Transverse colon (tissue), 4 donors: Measurements from ENCODE around the gene H6PD. TPM values are rescaled to one million over a fixed set of nuclear protein-coding genes. Genes with fewer than 3 reads are reported as not detected.

ENCODE experiments used
- DNase-seq: peaks from one replicate; pipeline ENCODE4 v3.0.0-alpha.2; 2019
- H3K27ac ChIP-seq, 4 donors: fragments of 200-600 bp; sonication (generic); 2 replicates each; pipeline ENCODE4 v1.5.1; 2016 to 2018; ENCODE audit warnings: inconsistent platforms in 4 of 4
- H3K27me3 ChIP-seq: fragments of 200-600 bp; sonication (generic); 2 replicates; pipeline ENCODE4 v1.5.1; 2017; ENCODE audit warnings: inconsistent platforms
- H3K36me3 ChIP-seq, 4 donors: fragments of 200-600 bp; sonication (generic); 2 replicates each; pipeline ENCODE4 v1.5.1; 2017 to 2019; ENCODE audit warnings: inconsistent platforms in 4 of 4
- H3K4me1 ChIP-seq, 4 donors: fragments of 200-600 bp; sonication (generic); 2 replicates each; pipeline ENCODE4 v1.5.1; 2017 to 2020; ENCODE audit warnings: inconsistent platforms in 4 of 4
- H3K4me3 ChIP-seq, 4 donors: fragments of 200-600 bp; sonication (generic); 1 replicate in 1 of 4; 2 replicates in 3 of 4; pipeline versions ENCODE4 v1.5.1 to v1.6.1; 2017 to 2019; ENCODE audit warnings: inconsistent platforms in 4 of 4
- H3K9me3 ChIP-seq, 2 donors: fragments of 200-600 bp; sonication (generic); 2 replicates each; pipeline ENCODE4 v1.5.1; 2017 to 2019; ENCODE audit warnings: inconsistent platforms in 2 of 2
- EP300 ChIP-seq: sonication (generic); formaldehyde crosslinking; IDR thresholded peaks from one replicate; pipeline ENCODE4 v1.6.1; 2017; ENCODE audit warnings: antibody characterized with exemption, low read depth
- POLR2A ChIP-seq: fragments of 450-650 bp; IDR thresholded peaks from one replicate; pipeline ENCODE4 v1.6.1; 2016; ENCODE audit warnings: antibody characterized with exemption, mild to moderate bottlenecking, moderate library complexity
- POLR2AphosphoS5 ChIP-seq, 3 donors: sonication (generic); formaldehyde crosslinking; IDR thresholded peaks; one replicate each; pipeline ENCODE4 v1.6.1; 2016; ENCODE audit warnings: antibody characterized with exemption in 3 of 3
- WGBS, 2 donors: methylation state at CpG; one replicate each; pipeline ENCODE4 v1.1.5; 2018; ENCODE audit warnings: low coverage in 1 of 2; 5-methylcytosine and 5-hydroxymethylcytosine counted together
- in situ Hi-C, 4 donors: fragments of 200-750 bp; cut with MboI; loops; one replicate each; pipeline versions ENCODE4 v1.15.0 to v1.15.1; 2017; ENCODE audit warnings: low sequenced_read_pairs in 3 of 4, low pct_ligation_motif_present in 1 of 4, low pct_unique_long_range_greater_than_20kb in 1 of 4
- intact Hi-C: fragments of 100-400 bp; cut with DNase I; formaldehyde crosslinking; loops from one replicate; pipeline ENCODE4 v1.15.1; 2023; ENCODE audit warnings: low total_unique reads
- total RNA-seq, 4 donors: library from RNA; depleted of rRNA; stranded (reverse); fragments of >200 nt; gene quantifications; one replicate each; pipeline ENCODE4 v1.1.0, GENCODE V29; 2016
- TF ChIP-seq, protein P1 (sequence below), 5 experiments: fragments of 200-600 bp in 3 of 5; fragments of 450-650 bp in 2 of 5; sonication (generic) in 3 of 5; IDR thresholded peaks; 1 replicate in 2 of 5; 2 replicates in 3 of 5; pipeline ENCODE4 v1.5.1; 2016 to 2017; ENCODE audit warnings: antibody characterized with exemption in 5 of 5, inconsistent platforms in 3 of 5, mild to moderate bottlenecking in 2 of 5, moderate library complexity in 1 of 5

The H6PD gene
- total RNA-seq, 4 donors from 2014 or later, result 24.1 to 49.4 (median 26.7) TPM

- no peak overlapping the region for H3K27ac ChIP-seq
- no peaks in the 10 kb centered on the region for H3K27me3 ChIP-seq
- whole genome bisulfite sequencing, 2 donors, result 99% methylated on average over 8 of the region's 8 CpGs; no CpG with 5 or more reads in 1 of the 2 donors
- no peaks in the 10 kb centered on the region for H3K36me3 ChIP-seq
- H3K4me1 ChIP-seq, result peaks cover 0 to 29% (median 5%) of the 10 kb centered on the region in 4 donors
- in situ Hi-C loops (no loop called here), intact Hi-C loops (no loop called here)
- H3K4me3 ChIP-seq, result no peak overlapping the region
- no peaks in the 10 kb centered on the region for H3K9me3 ChIP-seq
- DNase-seq, result no peak
- TF ChIP-seq, protein P1, sequence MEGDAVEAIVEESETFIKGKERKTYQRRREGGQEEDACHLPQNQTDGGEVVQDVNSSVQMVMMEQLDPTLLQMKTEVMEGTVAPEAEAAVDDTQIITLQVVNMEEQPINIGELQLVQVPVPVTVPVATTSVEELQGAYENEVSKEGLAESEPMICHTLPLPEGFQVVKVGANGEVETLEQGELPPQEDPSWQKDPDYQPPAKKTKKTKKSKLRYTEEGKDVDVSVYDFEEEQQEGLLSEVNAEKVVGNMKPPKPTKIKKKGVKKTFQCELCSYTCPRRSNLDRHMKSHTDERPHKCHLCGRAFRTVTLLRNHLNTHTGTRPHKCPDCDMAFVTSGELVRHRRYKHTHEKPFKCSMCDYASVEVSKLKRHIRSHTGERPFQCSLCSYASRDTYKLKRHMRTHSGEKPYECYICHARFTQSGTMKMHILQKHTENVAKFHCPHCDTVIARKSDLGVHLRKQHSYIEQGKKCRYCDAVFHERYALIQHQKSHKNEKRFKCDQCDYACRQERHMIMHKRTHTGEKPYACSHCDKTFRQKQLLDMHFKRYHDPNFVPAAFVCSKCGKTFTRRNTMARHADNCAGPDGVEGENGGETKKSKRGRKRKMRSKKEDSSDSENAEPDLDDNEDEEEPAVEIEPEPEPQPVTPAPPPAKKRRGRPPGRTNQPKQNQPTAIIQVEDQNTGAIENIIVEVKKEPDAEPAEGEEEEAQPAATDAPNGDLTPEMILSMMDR (IDR thresholded peaks at IDR 0.05), result no peak
- TF ChIP-seq POLR2A (no peak), POLR2AphosphoS5 (IDR thresholded peaks at IDR 0.05) (no peak), EP300 (no peak)
Measured at GRCh38 chr1:9309080-9309479, 74.5 kb downstream of the H6PD start.

DNA sequence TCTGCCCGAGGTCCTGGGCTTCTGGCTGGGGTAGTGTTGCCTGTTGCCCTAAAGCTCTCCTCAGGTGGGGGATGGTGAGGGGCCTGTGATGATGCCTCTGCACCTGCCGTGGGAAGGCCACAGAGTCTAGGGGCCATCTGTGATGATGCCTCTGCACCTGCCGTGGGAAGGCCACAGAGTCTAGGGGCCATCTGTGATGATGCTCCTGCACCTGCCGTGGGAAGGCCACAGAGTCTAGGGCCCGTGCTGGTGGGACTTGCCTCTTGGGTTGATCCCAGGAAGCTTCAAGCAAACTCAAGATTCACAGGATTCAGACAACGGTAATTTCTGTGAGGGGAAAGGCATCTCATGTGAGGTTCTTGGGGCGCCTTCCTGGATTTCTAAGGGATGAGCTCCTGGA lies 75.4 kb downstream of the H6PD start:
- Histone ChIP-seq H3K4me1 (peaks cover 0 to 29% (median 6%) of the 10 kb centered on the region in 4 donors), H3K4me3 (no peak overlapping the region), H3K9me3 (no peaks in the 10 kb centered on the region), H3K27ac (no peak overlapping the region), H3K36me3 (no peaks in the 10 kb centered on the region), H3K27me3 (no peaks in the 10 kb centered on the region)
- in situ Hi-C loops (no loop called here), intact Hi-C loops (no loop called here)
- TF ChIP-seq POLR2AphosphoS5 (IDR thresholded peaks at IDR 0.05) (no peak), POLR2A (no peak), EP300 (no peak)
- TF ChIP-seq, protein P1 (IDR thresholded peaks at IDR 0.05), result no peak
- no peak for DNase-seq
- 81 to 100% methylated on average over 1 to 7 of the region's 7 CpGs for WGBS, 2 donors

GRCh38 chr1:9311029-9311428 lies 76.5 kb downstream of the H6PD start:
- Histone ChIP-seq H3K4me1 (peaks cover 0 to 31% (median 11%) of the 10 kb centered on the region in 4 donors), H3K9me3 (no peaks in the 10 kb centered on the region), H3K27me3 (no peaks in the 10 kb centered on the region), H3K27ac (peak overlapping the region in 3 of 4 donors; percentile 0 to 64 (median 13)), H3K4me3 (no peak overlapping the region), H3K36me3 (no peaks in the 10 kb centered on the region)
- DNase-seq, result no peak
- TF ChIP-seq POLR2AphosphoS5 (IDR thresholded peaks at IDR 0.05), result no peak
- no peak for TF ChIP-seq POLR2A
- no peak for TF ChIP-seq EP300
- TF ChIP-seq, protein P1 (IDR thresholded peaks at IDR 0.05), result no peak
- in situ Hi-C loops (no loop called here), intact Hi-C loops (no loop called here)
- 83 to 87% methylated on average over 2 to 10 of the region's 10 CpGs for WGBS, 2 donors

GRCh38 chr1:9311479-9311878 lies 76.9 kb downstream of the H6PD start:
- no peak overlapping the region for H3K4me3 ChIP-seq
- TF ChIP-seq POLR2A (no peak), EP300 (no peak), POLR2AphosphoS5 (IDR thresholded peaks at IDR 0.05) (no peak)
- TF ChIP-seq, protein P1 (IDR thresholded peaks at IDR 0.05), result no peak
- no peaks in the 10 kb centered on the region for H3K36me3 ChIP-seq
- no peak for DNase-seq
- in situ Hi-C loops, result no loop called here
- 81 to 87% methylated on average over 4 to 9 of the region's 9 CpGs for WGBS, 2 donors
- peak overlapping the region in 3 of 4 donors; percentile 0 to 64 (median 13) for H3K27ac ChIP-seq
- H3K4me1 ChIP-seq, result peaks cover 0 to 34% (median 12%) of the 10 kb centered on the region in 4 donors
- no peaks in the 10 kb centered on the region for H3K9me3 ChIP-seq
- no peaks in the 10 kb centered on the region for H3K27me3 ChIP-seq
- intact Hi-C loops, result no loop called here
